ENCODE measurements around the gene SOX2. TPM values are rescaled to one million over a fixed set of nuclear protein-coding genes. Genes with fewer than 3 reads are reported as not detected.
"Not testable (repeated sequence)": the region's sequence is repeated elsewhere in the genome, so short reads cannot be mapped to it uniquely, and the experiment has no call there.

Gene SOX2
- total RNA-seq, 2 experiments from 2014 or later = not detected

DNA sequence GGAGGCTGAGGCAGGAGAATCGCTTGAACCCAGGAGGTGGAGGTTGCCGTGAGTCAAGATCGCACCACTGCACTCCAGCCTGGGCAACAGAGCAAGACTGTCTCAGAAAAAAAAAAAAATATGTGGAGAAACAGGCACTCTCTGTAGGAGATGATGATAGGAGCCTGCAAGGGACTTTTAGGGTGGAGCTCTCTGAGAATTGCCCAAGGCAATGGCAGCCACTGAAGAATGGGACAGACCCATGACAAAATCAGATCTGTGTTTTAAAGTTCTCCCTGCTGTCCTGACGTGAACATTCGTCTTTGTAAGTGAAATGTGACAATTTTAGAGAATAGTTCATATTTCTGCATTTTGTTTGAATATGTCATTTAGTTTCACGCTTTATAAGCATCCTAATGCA lies 50.2 kb downstream of the SOX2 start:
- Mint-ChIP-seq H3K4me1 (ENCODE audit: low read depth) (no peaks in the 10 kb centered on the region), H3K9me3 (no peaks in the 10 kb centered on the region), H3K27me3 (peaks cover 4% of the 10 kb centered on the region), H3K4me3 (no peak overlapping the region), H3K36me3 (ENCODE audit: low read depth) (no peaks in the 10 kb centered on the region), H3K27ac (no peak overlapping the region)
- ChIA-PET POLR2A (no interaction called here), CTCF (no interaction called here)
- Histone ChIP-seq H3K9me3 (ENCODE audit: control insufficient read depth in 1 of 2, insufficient read depth in 1 of 2, low read length in 2 of 2) (no peaks in the 10 kb centered on the region), H3K36me3 (ENCODE audit: insufficient read depth, low read length) (no peaks in the 10 kb centered on the region), H3K4me1 (ENCODE audit: insufficient read depth, low read length) (no peaks in the 10 kb centered on the region), H3K4me3 (ENCODE audit: low read length) (no peak overlapping the region), H3K27ac (ENCODE audit: low read depth in 1 of 2, low read length in 2 of 2) (no peak overlapping the region), H3K27me3 (ENCODE audit: control insufficient read depth in 1 of 2, insufficient read depth in 2 of 2, low read length in 2 of 2) (no peaks in the 10 kb centered on the region)
- DNase-seq (no peak), ATAC-seq (ENCODE audit: poor library complexity) (no peak)
- TF ChIP-seq, protein P1, sequence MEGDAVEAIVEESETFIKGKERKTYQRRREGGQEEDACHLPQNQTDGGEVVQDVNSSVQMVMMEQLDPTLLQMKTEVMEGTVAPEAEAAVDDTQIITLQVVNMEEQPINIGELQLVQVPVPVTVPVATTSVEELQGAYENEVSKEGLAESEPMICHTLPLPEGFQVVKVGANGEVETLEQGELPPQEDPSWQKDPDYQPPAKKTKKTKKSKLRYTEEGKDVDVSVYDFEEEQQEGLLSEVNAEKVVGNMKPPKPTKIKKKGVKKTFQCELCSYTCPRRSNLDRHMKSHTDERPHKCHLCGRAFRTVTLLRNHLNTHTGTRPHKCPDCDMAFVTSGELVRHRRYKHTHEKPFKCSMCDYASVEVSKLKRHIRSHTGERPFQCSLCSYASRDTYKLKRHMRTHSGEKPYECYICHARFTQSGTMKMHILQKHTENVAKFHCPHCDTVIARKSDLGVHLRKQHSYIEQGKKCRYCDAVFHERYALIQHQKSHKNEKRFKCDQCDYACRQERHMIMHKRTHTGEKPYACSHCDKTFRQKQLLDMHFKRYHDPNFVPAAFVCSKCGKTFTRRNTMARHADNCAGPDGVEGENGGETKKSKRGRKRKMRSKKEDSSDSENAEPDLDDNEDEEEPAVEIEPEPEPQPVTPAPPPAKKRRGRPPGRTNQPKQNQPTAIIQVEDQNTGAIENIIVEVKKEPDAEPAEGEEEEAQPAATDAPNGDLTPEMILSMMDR (IDR thresholded peaks at IDR 0.05) = no peak
- intact Hi-C loops (cut with DNase I, micrococcal nuclease) = no loop called here

DNA sequence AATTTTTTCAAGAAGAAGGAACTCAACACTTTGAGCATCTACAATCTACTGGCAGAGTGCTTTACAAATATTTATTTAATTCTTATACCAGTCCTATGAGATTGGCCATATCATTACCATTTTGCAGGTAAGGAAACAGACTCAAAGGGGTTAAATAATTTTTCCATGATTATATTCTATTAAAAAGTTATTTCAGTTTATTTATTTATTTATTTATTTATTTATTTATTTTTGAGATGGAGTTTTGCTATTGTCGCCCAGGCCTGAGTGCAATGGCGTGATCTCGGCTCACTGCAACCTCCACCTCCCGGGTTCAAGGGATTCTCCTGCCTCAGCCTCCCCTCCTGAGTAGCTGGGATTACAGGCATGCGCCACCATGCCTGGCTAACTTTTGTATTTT lies 52.3 kb downstream of the SOX2 start:
- H3K27me3 Mint-ChIP-seq; H3K27ac ChIP-seq (ENCODE audit: low read depth in 1 of 2, low read length in 2 of 2); H3K9me3 ChIP-seq (ENCODE audit: control insufficient read depth in 1 of 2, insufficient read depth in 1 of 2, low read length in 2 of 2); intact Hi-C loops (cut with DNase I, micrococcal nuclease); DNase-seq; H3K4me1 ChIP-seq (ENCODE audit: insufficient read depth, low read length); H3K36me3 ChIP-seq (ENCODE audit: insufficient read depth, low read length); H3K27ac Mint-ChIP-seq; H3K4me1 Mint-ChIP-seq (ENCODE audit: low read depth); ATAC-seq (ENCODE audit: poor library complexity); H3K36me3 Mint-ChIP-seq (ENCODE audit: low read depth); H3K9me3 Mint-ChIP-seq; H3K4me3 ChIP-seq (ENCODE audit: low read length); H3K27me3 ChIP-seq (ENCODE audit: control insufficient read depth in 1 of 2, insufficient read depth in 2 of 2, low read length in 2 of 2); H3K4me3 Mint-ChIP-seq; POLR2A ChIA-PET; CTCF ChIA-PET: not testable (repeated sequence)
